GM18519 (cell line): ENCODE data around the gene PXYLP1.

Experiments used
- ATAC-seq: cut with Tn5 transposase; IDR thresholded peaks from one replicate; pipeline ENCODE4 v1.9.1; 2021; ENCODE audit warnings: mild to moderate bottlenecking, moderate library complexity; ENCODE audit not compliant: unreplicated experiment, low FRiP score

Gene PXYLP1

GRCh38 chr3:141338881-141339280 is 107.3 kb downstream of the PXYLP1 start:
- no peak for ATAC-seq

- no peak for ATAC-seq
These were observed 109.9 kb downstream of the PXYLP1 start for GRCh38 chr3:141341536-141341935.

GRCh38 chr3:141342386-141342785 is 110.8 kb downstream of the PXYLP1 start:
- no peak for ATAC-seq

- no peak for ATAC-seq
These were observed 111.5 kb downstream of the PXYLP1 start for GRCh38 chr3:141343077-141343476.

- no peak for ATAC-seq
These were observed 112.2 kb downstream of the PXYLP1 start for GRCh38 chr3:141343865-141344271.
